ENCODE data around the gene LAMA3.

DNA sequence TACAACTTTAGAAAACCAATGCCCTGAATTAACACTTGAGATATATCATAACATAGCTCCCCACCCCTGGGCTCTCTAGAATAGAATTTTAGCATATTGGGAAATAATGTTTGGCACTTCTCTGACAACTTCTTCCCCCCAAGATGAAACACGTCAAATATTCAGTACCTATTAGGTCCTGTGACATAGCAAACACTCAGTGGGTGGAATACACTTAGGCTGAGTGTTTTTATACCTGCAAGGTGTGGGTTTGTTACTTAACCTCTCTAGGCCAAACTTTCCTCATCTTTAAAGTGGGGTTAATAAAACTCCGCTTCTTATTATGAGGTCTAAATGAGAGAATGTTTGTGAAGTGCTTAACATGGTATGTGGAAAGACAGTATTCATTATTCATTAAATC is 56.1 kb downstream of the LAMA3 start:
- TF ChIP-seq EP300 (conservative IDR thresholded peaks at IDR 0.05; ENCODE audit: poor library complexity, severe bottlenecking): no peak
- TF ChIP-seq, protein P1, sequence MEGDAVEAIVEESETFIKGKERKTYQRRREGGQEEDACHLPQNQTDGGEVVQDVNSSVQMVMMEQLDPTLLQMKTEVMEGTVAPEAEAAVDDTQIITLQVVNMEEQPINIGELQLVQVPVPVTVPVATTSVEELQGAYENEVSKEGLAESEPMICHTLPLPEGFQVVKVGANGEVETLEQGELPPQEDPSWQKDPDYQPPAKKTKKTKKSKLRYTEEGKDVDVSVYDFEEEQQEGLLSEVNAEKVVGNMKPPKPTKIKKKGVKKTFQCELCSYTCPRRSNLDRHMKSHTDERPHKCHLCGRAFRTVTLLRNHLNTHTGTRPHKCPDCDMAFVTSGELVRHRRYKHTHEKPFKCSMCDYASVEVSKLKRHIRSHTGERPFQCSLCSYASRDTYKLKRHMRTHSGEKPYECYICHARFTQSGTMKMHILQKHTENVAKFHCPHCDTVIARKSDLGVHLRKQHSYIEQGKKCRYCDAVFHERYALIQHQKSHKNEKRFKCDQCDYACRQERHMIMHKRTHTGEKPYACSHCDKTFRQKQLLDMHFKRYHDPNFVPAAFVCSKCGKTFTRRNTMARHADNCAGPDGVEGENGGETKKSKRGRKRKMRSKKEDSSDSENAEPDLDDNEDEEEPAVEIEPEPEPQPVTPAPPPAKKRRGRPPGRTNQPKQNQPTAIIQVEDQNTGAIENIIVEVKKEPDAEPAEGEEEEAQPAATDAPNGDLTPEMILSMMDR (IDR thresholded peaks at IDR 0.05; ENCODE audit: poor library complexity, severe bottlenecking): no peak
- TF ChIP-seq MXI1 (conservative IDR thresholded peaks at IDR 0.05; ENCODE audit: poor library complexity, severe bottlenecking): no peak
- no peak for TF ChIP-seq RAD21 (conservative IDR thresholded peaks at IDR 0.05)
- TF ChIP-seq EZH2 (IDR thresholded peaks at IDR 0.05; ENCODE audit: borderline replicate concordance, insufficient read depth, low read length, poor library complexity, severe bottlenecking): no peak
- TF ChIP-seq POLR2AphosphoS5 (IDR thresholded peaks at IDR 0.05): no peak
